CD4-positive, alpha-beta T cell treated with Interleukin-10 for 1 hour (primary cell): ENCODE measurements around the gene PLCB4.

Experiments used
- DNase-seq: peaks from one replicate; pipeline ENCODE4 v3.0.0-alpha.2; 2020

The PLCB4 gene

DNA sequence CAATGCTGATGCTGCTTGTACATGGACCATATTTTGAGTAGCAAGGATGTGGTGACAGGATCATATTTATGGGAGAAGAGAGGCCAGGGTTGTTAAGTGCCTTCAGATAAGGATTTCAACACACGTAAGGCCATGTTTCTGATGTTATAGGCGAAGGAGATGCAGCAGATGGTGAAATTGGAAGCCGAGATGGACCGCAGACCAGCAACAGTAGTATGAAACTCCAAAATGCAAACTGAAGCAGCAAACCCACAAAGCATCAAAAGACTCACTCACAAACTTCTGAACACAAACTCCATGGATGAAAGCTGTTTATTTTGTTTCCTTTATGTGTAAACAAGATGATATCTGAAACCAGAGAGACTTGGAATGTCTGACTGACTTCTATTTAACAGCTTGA is 409.9 kb downstream of the PLCB4 start:
- DNase-seq, result no peak

- no peak for DNase-seq
These were observed 411.2 kb downstream of the PLCB4 start for GRCh38 chr20:9480066-9480465.

- no peak for DNase-seq
These were observed 413.3 kb downstream of the PLCB4 start for GRCh38 chr20:9482180-9482579.

DNA sequence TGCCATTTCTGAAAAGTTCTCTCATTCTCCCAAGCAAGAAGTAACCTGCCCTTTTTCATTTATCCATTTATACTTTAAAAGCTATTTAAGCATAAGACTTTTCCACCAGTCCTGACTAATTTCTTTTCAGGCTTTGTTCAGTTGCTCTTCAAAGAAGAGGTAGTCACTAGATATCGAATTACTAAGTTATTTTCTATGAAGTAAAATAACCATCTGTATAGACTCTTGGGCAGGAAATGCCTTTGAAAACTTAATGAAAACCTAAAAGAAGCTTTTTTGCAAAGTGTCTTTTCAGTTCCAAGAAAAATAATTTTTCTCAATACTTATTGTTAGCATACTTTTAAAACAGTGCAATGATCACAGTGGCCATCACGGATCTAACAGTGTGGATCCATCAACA is 414.2 kb downstream of the PLCB4 start:
- no peak for DNase-seq

DNA sequence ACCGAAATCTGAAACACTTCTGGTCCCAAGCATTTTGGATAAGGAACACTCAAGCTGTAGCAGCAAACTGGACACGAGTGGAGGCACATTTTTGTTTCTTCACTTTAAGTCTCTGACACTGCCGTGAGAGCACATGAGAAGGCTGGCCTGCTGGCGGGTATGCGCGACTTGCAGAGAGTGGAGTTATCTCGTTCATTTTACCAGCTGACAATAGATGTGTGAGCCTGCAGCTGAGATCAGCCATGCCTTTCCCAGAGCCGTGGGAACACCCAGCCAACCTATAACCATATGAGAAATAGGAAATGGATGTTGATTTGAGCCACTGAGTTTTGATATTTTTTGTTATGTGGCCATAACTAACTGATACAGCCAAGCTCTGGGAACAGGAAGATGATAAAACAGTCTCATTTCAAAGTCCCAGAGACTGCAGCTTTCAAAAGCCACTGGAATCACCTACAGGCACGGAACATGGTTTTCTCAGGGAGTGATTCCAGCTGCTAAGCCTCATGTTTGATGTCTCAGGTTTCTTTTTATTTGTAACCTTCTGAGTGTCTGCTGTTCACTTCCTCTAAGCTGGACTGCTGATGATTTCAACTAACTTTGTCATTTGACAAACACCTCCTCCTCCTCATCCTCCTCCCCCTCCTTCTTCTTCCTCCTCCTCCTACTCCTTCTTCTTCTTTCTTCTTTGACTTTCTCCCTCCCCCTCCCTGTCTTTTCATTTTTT is 416.9 kb downstream of the PLCB4 start:
- no peak for DNase-seq

DNA sequence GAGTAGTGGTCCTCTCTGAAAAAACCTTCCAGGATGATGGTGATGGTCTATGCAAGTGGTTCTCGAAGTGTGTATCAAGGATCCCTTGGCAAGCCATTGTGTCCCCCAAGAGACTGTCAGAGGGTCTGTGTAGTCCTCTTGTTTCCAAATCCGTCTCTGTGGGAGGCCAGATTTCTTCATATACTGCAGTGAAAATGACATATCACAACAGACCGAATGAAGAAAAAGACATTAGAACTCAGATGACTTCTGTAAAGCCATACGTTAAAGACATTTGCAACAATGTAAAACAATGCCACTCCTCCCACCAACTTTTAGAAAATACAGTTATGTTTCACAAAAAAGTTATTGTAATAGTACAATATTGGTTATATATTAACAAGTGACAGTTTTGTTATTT is 418.3 kb downstream of the PLCB4 start:
- no peak for DNase-seq

DNA sequence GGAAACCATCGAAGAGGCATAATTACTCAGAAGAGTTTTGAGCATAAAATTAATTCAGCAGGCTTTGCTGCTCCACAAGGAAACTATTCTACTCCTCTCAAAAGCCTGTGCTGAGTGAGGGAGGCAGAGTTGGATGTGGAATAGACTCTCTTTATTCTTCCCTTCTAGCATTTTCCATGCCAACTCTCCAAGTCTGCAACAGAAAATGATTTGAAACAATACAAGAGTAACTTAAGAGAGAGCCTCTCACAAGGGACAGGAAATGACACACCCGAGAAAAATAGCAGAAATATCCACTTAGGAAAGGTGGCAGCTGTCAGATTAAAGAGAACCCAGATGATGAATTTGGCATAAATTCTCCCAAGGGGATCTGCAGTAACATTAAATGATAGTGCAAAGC is 419.2 kb downstream of the PLCB4 start:
- no peak for DNase-seq

- no peak for DNase-seq
These were observed 421.3 kb downstream of the PLCB4 start for GRCh38 chr20:9490161-9490560.

DNA sequence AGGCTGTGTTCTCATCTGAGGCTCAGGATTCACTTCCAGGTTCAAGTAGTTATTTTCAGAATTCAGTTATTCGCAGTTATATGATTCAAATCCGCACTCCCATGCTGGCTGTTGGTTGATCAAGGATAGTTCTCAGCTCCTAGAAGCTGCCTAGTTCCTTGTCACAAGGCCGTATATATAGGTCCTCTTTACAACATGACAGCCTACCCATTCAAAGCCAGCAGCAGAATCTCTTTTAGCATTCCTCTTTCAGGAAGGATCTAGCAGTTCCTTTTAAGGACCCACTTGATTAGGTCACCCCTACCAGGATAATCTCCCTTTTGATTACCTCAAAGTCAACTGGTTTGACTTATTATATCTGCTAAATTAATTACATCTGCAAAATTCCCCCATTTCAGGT is 421.7 kb downstream of the PLCB4 start:
- no peak for DNase-seq

GRCh38 chr20:9491324-9491723 is 422.4 kb downstream of the PLCB4 start:
- no peak for DNase-seq

DNA sequence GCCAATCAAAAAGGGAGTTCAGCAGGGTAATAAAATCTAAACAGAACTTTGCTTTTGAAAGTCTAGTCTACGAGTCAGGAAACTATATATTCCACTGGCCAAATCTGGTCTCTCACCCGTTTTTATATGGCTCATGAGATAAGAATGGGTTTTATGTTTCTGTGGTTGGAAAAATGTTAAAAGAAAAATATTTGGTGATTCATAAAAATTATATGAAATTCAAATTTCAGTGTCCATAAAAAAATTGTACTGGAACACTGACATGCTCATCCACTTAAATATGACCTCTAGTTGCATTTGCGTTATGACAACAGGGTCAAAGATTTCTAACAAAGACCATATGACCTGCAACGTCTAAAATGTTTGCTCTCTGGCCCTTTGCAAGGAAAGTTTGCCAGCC is 423.2 kb downstream of the PLCB4 start:
- DNase-seq, result no peak

- DNase-seq, result no peak
These were observed 424.9 kb downstream of the PLCB4 start for GRCh38 chr20:9493803-9494202.

DNA sequence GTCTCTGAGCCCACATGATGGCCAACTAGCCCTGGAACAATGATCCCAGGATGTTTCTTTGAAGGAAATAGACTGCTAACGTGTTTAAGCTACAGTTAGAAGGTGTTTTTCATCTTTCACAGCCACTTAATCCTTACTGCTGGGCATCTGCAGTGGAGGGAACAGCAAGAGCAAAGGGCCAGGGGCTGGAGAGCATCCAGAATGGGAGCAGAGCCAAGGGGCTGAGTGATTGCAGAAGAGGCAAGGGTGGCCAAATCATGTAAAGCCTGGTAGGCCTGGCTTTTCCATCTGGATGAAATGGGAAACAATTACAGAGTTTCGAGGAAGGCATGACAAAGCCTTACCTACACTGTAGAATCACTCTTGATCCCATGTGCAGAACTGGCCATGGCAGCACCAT is 426.8 kb downstream of the PLCB4 start:
- no peak for DNase-seq

DNA sequence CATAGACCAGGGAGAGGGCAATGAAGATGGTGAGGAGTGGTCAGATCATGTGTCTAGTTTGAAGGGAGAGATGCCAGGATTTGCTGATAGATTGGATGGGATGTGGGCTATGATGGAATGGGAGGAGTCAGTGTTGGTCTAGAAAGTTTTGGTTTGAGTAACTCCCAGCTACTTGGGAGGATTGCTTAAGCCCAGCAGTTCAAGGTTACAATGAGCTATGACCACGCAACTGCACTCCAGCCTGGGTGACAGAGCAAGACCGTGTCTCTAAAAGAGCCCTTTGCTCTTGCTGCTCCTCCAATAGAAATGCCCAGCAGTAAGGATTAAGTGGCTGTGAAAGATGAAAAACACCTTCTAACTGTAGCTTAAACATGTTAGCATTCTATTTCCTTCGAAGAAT is 427.3 kb downstream of the PLCB4 start:
- no peak for DNase-seq

DNA sequence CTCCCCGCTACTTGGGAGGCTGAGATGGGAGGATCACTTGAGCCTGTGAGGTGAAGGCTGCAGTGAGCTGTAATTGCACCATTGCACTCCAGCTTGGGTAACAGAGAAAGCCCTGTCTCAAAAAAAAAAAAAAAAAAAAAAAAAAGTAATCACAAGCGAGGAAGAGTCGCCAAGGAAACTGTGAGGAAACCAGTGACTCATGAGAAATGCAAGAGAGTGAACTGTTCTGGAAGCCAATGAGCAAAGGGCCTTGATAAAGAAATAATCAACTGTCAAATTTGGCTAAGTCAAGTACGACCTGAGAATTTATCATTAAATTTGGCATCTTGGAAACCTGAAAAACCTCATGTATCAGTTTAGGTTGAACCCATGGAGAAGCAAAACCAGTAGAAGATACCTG is 429.4 kb downstream of the PLCB4 start:
- DNase-seq, result no peak

GRCh38 chr20:9499126-9499899 is 430.4 kb downstream of the PLCB4 start:
- no peak for DNase-seq

GRCh38 chr20:9500121-9500520 is 431.2 kb downstream of the PLCB4 start:
- no peak for DNase-seq

- no peak for DNase-seq
These were observed 432.6 kb downstream of the PLCB4 start for GRCh38 chr20:9501473-9501872.

DNA sequence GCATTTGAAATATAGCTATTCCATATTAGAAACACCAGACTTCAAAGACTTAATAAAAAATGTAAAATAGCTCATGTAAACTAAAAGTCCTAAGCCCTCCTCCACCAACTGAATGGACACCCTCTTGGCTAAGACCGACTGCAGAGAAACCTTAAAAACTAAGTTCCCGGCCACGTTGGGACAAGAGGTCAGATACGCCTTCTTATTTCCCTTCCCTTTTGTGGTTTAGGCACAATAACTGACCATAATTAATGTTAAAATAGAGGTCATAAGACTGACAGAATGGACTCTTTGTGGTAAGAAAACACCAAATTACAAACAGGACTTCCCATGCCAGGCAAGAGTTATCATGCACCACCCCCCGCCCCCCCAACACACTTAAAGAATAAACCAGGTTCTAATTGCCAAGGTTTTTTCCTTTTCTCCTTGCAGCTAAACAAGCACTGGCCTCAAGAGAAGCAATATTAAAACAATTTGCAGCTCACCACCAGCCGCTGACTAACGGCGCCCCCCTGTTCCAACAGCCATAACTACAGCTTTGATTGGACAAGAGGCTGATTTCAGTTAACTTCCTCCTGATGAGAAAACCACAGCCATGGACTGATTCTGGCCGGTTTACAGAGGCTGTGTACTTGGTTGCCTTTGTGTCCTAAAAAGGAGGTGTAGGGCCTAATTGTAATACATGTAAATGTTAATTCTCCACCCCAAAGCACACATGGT is 434.8 kb downstream of the PLCB4 start:
- DNase-seq, result no peak

- DNase-seq, result no peak
These were observed 437.5 kb downstream of the PLCB4 start for GRCh38 chr20:9506280-9506821.

DNA sequence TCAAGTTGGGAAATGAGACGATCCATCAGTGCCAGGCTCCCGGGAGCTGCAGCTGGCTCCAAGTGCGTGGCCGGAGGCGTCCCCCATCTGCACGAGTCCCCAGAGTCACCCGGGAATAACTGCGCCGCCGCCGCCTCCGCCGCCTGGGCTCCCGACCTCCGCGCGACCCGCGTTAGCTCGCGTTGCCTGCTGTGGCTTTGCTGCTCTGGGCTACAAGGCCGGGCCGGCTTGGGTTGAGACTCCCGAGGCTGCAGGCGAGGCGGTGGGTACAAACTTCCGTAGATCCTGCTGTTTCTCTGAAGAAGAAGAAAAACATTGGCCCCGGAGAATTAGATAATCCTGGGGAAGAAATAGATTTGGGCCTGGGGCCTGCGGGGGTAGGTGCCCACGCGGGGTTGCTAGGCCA is 438.1 kb downstream of the PLCB4 start:
- DNase-seq, result no peak

DNA sequence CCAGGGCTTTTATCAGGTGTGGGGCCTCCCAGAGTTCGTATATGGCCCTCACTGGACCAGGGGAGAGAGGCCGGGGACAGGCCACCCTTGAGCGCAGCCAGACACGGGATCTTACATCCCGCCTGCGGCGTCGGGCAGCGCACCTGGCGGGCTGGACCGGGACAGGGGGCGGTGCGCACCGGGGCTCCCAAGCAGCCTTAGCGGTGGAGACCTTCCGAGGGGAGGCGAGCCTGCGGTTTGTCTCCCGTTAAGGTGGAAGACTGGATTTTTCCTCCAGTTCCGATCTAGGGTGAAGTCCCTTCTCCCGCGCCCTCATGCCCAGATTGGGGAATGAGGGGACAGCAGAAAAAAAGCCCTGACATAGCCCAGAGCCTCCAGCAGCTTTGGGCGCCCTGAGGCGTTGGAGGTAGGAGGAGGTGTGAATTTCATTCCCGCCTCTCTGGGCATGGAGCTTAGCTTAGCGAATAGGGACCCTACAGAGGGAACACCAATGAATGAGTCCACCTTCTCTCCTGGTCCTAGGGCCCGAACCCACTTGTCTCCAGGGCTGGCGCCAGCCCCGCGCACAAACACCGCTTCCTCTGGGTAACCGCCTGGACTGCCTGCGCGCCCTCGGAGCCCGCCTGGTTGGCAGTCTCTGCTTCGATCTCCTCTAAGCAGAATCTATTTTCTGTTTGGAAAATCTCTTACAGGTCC is 438.8 kb downstream of the PLCB4 start:
- no peak for DNase-seq

DNA sequence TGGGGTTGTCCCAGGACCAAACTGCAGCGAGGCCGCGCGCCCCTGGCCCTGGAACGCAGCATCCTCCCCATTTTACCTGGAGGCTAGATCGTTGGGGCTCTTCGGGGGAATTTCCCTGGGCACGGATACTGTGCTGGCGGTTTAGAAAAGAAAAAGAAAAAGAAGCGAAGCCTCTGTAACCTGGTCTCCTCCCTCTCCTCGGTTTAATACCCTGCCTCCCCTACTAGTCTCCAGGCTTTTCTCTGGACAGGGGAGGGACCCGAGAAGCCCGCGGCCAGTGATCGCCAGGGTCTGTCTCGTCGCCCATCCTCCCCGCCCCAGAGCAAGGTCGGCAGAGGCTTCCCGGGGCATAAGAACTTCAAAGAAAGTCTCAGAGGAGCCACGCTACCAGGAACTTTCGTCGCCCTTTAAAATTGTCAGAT is 439.4 kb downstream of the PLCB4 start:
- no peak for DNase-seq
